ENCODE measurements around the gene LACTBL1. TPM values are rescaled to one million over a fixed set of nuclear protein-coding genes. Genes with fewer than 3 reads are reported as not detected.

Gene LACTBL1
- total and polyA plus RNA-seq, 2 of the 8 experiments (the other 6 are each of a cell fraction or from before 2014, with no cell fraction given), result not detected

DNA sequence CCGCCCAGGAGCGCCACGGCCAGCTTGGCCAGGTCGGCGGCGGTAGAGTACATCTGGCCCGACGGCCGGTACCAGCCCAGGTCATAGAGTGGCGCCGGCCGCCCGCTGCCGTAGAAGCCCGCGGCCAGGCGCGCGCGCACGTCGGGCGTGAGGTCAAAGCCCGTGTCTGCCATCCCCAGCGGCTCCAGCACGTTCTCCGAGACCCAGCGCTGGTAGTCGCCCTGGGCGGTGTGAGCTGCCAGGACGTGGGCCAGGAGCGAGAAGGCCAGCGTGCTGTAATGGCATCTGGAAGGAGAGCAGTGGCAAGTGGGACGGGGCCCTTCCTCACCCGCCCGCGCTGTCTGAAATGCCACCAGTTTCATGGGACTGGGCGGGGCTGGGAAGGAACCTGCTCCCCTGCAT lies 18.9 kb downstream of the LACTBL1 start:
- no peak overlapping the region for H3K23ac ChIP-seq (ENCODE audit: insufficient read length)
- H3K4me2 ChIP-seq (ENCODE audit: insufficient read depth in 1 of 2, low read depth in 2 of 2, low read length in 2 of 2), result peak overlapping the region in 1 of 2 experiments; percentile 54; a peak in 3 of 4 replicates
- no peak overlapping the region for H3K14ac ChIP-seq (ENCODE audit: insufficient read length)
- H4K20me1 ChIP-seq (replicated peaks in 1 of 2; ENCODE audit: control insufficient read depth in 1 of 2, insufficient read depth in 2 of 2, low read length in 2 of 2), result no peaks in the 10 kb centered on the region
- H3K36me3 ChIP-seq (ENCODE audit: control insufficient read depth in 2 of 4, insufficient read depth in 4 of 4, low read length in 3 of 4), result no peaks in the 10 kb centered on the region
- H2BK20ac ChIP-seq (ENCODE audit: low read length), result no peak overlapping the region
- H4K91ac ChIP-seq (replicated peaks; ENCODE audit: insufficient read length, low read length), result no peak overlapping the region
- H2BK12ac ChIP-seq (ENCODE audit: low read depth, low read length), result no peak overlapping the region
- no peaks in the 10 kb centered on the region for H3K79me2 ChIP-seq (ENCODE audit: control insufficient read depth in 1 of 2, insufficient read depth in 2 of 2, low read length in 2 of 2)
- H4K5ac ChIP-seq (ENCODE audit: insufficient read length, low read depth, low read length), result no peak overlapping the region
- peaks cover 0 to 15% (median 6%) of the 10 kb centered on the region in 4 experiments; a peak in 4 of 7 replicates for H3K27me3 ChIP-seq (replicated peaks in 1 of 4; ENCODE audit: control insufficient read depth in 3 of 4, extremely low read depth in 1 of 4, insufficient read depth in 3 of 4, low read length in 3 of 4)
- H3K56ac ChIP-seq (replicated peaks; ENCODE audit: insufficient read length, low read depth, low read length), result no peak overlapping the region
- H3K4ac ChIP-seq (replicated peaks; ENCODE audit: insufficient read length, low read depth, low read length), result no peak overlapping the region
- no peak overlapping the region for H2BK5ac ChIP-seq (ENCODE audit: low read depth, low read length)
- H2AK5ac ChIP-seq (ENCODE audit: low read depth, low read length), result no peak overlapping the region
- no peak overlapping the region for H3K18ac ChIP-seq (ENCODE audit: extremely low read depth, low read length)
- no peak overlapping the region for H4K8ac ChIP-seq (ENCODE audit: extremely low read depth, insufficient read depth, low read length)
- no peak overlapping the region for H3K9ac ChIP-seq (replicated peaks in 1 of 4; ENCODE audit: extremely low read depth in 1 of 4, low read depth in 3 of 4, low read length in 3 of 4)
- peak overlapping the region in 2 of 4 experiments; percentile 18 to 28; a peak in 3 of 8 replicates for H3K4me3 ChIP-seq (ENCODE audit: extremely low read depth in 1 of 4, insufficient read depth in 2 of 4, low read depth in 3 of 4, low read length in 4 of 4)
- no peaks in the 10 kb centered on the region for H3K79me1 ChIP-seq (ENCODE audit: low read depth, low read length)
- no peak overlapping the region for H2AFZ ChIP-seq (ENCODE audit: low read length)
- H3K23me2 ChIP-seq (ENCODE audit: low read depth, low read length), result peaks cover 2% of the 10 kb centered on the region; the same call in 1 of the 2 replicates
- POLR2A ChIA-PET (ENCODE audit: partially characterized antibody), result interaction anchor here (0.7 to 1.0 kb wide), 2 partner anchors 10 to 141 kb away, joined by 3 to 4 read pairs; no protein-coding TSS in a partner anchor
- H2BK15ac ChIP-seq (ENCODE audit: low read length), result no peak overlapping the region
- H3K4me1 ChIP-seq (replicated peaks in 1 of 4; ENCODE audit: control insufficient read depth in 3 of 4, insufficient read depth in 4 of 4, low read length in 3 of 4), result no peaks in the 10 kb centered on the region
- no peak for TF ChIP-seq JUN (IDR thresholded peaks at IDR 0.05; ENCODE audit: low read depth, low read length)
- TF ChIP-seq ATF2 (IDR thresholded peaks at IDR 0.05; ENCODE audit: low read length), result no peak
- TF ChIP-seq GABPA (IDR thresholded peaks at IDR 0.05; ENCODE audit: borderline replicate concordance, insufficient read depth, low read length), result 0 out of 2 replicates have a peak, but pooled peaks have one; percentile 9
- no peak for FAIRE-seq
- H3K27ac ChIP-seq (ENCODE audit: low read depth, low read length), result no peak overlapping the region
- no peak for DNase-seq (ENCODE audit: low read depth in 1 of 2, low spot score in 2 of 2)
- CTCF ChIA-PET (ENCODE audit: partially characterized antibody), result interaction anchor here (1.3 to 4.1 kb wide), 2 partner anchors 11 to 288 kb away, joined by 3 to 21 read pairs; no protein-coding TSS in a partner anchor
- H2BK120ac ChIP-seq (replicated peaks; ENCODE audit: low read depth, low read length), result no peak overlapping the region
- WGBS, 2 experiments (ENCODE audit: extremely low coverage in 1 of 2, insufficient coverage in 1 of 2, insufficient read length in 1 of 2, insufficient replicate concordance in 2 of 2, low coverage in 1 of 2, low lambda C conversion rate in 2 of 2, missing lambda C conversion rate in 1 of 2), result 79% methylated on average over 38 of the region's 38 CpGs; no CpG with 5 or more reads in 1 of the 2 experiments
- H3K9me3 ChIP-seq (ENCODE audit: insufficient read depth in 2 of 2, low read depth in 1 of 2, low read length in 1 of 2), result no peaks in the 10 kb centered on the region

Measured in H1 (cell line).